GM21576 (cell line): ENCODE results near the gene KRTAP20-1.

Experiments used
- ATAC-seq: cut with Tn5 transposase; IDR thresholded peaks from one replicate; pipeline ENCODE4 v1.9.1; 2021; ENCODE audit warnings: mild to moderate bottlenecking, moderate library complexity; ENCODE audit not compliant: unreplicated experiment

KRTAP20-1 gene

DNA sequence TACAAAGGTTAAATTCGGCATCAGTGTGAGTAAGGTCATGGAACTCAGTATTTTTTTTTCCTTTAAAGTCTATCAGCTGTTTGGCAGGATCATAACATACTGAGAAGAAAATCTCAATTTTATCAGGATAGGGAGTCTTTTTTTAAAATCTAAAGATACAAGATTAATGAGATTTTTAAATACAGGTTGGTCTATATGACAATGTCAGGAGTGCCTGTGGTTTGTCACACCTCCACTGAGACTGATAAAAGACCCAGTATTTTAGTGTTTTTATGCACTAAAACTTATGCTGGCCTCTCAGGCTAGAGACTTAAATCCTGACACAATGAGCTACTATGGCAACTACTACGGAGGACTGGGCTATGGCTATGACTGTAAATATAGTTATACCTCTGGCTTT lies 26.3 kb downstream of the KRTAP20-1 start, which contains the start of gene KRTAP20-3:
KRTAP20-3 (plus strand) TSS at position 301 of the 400 bp plus-strand sequence.
- no peak for ATAC-seq

DNA sequence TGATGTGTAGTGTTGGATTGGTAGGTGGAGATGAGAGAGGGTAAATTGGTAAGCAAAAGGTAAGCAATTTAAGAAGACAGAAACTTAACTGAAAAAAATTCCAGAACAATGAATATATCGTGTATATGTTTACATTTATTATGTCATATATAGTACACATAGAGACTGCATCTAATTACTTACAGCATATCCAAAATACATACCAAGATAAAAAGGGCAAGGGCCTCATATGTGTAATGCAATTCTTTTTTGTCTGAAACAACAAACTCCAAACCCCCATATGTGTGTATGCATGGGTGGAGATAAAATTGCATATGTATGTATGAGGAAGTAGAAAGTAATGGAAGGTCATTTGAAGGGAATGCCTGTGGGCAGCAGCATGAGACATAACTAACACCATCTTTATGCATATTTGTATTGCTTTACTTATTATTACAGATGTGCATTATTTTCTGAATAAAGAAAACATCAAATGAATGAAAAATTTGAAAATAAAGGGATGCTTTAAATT lies 30.7 kb downstream of the KRTAP20-1 start:
- ATAC-seq, result no peak

DNA sequence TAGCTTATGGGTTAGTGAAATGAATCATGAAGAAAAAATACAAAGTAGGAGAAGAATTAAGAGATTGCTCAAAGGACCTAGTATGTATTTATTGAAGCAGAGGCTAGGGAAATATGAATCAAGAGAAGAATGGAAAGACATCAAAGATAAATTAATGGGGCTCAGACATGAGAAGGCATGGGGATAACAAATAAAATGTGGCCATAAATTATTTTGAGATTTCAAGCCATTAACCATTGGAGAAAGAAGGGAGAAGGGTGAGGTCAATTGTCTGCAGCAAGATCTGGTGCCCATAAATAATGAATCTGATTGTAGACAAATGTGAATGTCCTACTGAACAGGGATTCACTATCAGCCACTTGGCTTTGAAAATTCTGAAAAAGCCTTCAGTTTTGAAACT lies 36.7 kb downstream of the KRTAP20-1 start:
- no peak for ATAC-seq
